Cardiac fibroblast (primary cell): ENCODE data around the gene MBNL2.

Experiments used
- DNase-seq, 2 donors: peaks; one replicate each; pipeline versions ENCODE4 v3.0.0 to v3.0.0-alpha.2; 2010; ENCODE audit warnings: low read depth in 2 of 2
- H3K4me3 ChIP-seq, 2 donors: replicated peaks in 1 of 2; 1 replicate in 1 of 2; 2 replicates in 1 of 2; pipeline ENCODE4 v1.5.1; 2011; ENCODE audit warnings: low read depth in 2 of 2, low read length in 2 of 2, mild to moderate bottlenecking in 2 of 2, moderate library complexity in 1 of 2
- CTCF ChIP-seq: IDR thresholded peaks from one replicate; pipeline ENCODE4 v1.5.1; 2011; ENCODE audit warnings: low read depth, mild to moderate bottlenecking, low read length, inconsistent platforms

The MBNL2 gene

DNA sequence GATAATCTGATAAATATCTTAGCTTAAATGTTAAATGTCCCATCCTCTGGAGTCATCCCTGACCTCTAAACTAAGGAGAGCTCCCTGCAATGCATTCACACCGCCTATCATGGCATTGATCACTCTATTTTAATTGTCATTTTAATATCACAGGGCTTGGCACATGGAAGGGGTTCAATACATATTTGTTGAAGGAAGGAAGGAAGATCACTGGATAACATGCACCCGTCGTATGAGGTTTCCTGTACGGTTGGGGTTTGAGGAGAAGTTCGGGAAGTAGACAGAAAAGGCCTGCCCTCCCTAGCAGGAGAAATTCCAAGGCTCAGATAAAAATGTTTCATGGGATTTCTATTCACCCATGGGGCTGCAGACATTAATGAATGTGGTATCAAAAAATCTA lies 102.0 kb downstream of the MBNL2 start:
- TF ChIP-seq CTCF = no peak
- H3K4me3 ChIP-seq = no peak overlapping the region
- DNase-seq = no peak

DNA sequence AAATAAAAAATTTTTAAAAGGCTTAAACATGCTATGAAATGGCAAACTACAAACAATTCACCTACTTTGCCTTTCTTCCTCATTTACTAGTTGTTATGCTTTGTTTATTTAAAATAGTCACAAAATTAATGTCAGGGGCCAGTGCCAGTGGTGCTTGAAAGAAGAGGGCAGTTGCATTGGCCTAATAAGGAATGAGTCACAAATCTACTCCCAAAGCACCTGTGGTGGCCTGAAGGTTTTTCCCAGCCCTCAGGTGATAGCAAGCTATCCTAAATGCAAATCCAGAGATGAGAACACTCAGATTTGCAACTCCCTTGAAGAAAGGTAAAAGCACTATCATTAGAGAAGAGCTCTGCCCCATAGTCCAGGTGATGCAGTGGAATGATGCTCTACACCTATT lies 103.6 kb downstream of the MBNL2 start:
- H3K4me3 ChIP-seq = no peak overlapping the region
- DNase-seq = no peak
- no peak for TF ChIP-seq CTCF

GRCh38 chr13:97327086-97327485 lies 105.0 kb downstream of the MBNL2 start:
- H3K4me3 ChIP-seq = no peak overlapping the region
- DNase-seq = no peak
- TF ChIP-seq CTCF = no peak

GRCh38 chr13:97327506-97328221 lies 105.5 kb downstream of the MBNL2 start:
- DNase-seq = peak in 1 of 2 donors; percentile 47
- no peak overlapping the region for H3K4me3 ChIP-seq
- no peak for TF ChIP-seq CTCF

DNA sequence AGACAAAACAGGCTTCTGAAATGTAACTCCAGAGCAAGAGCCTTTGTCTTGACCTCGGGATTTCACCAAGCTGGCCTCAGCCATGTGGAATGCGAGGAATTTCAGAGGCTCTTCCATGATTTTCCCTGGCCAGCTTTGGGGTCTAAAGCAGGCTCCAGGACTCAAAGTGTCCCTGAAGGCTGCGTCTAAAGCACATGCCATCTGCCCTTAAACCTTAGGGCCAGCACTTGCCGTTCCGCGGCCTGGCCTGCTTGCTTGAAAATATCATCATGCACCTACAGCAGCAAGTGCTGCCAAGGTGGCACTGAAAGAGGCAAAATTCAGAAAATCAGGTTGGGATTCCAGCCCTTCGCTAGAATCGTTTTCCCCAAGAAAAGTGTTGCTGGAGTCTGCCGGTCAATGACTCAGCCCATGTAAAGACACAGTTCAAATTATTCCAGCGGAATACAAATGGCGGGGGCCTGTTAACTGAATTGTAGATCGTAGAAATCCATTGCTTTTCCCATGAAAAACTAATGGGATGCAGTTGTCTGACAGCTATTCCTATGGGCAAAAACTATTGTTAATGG lies 106.2 kb downstream of the MBNL2 start:
- no peak overlapping the region for H3K4me3 ChIP-seq
- peak; percentile 69 to 88 for DNase-seq
- no peak for TF ChIP-seq CTCF

GRCh38 chr13:97329331-97329730 lies 107.2 kb downstream of the MBNL2 start:
- no peak for TF ChIP-seq CTCF
- DNase-seq = peak; percentile 33 to 61
- no peak overlapping the region for H3K4me3 ChIP-seq
